Bronchial epithelial cell (primary cell): ENCODE results near the gene AKAP14. TPM values are rescaled to one million over a fixed set of nuclear protein-coding genes. Genes with fewer than 3 reads are reported as not detected.

Source experiments
- DNase-seq: peaks from one replicate; pipeline ENCODE4 v3.0.0-alpha.2; 2010; ENCODE audit warnings: low read depth
- FAIRE-seq: peaks from 2 replicates; lab custom pipeline; 2011; peaks lifted over from hg19 to GRCh38; lab: Jason Lieb, UNC
- H3K27me3 ChIP-seq: 2 replicates; pipeline ENCODE4 v1.5.1; 2011; ENCODE audit warnings: low read length; ENCODE audit not compliant: control insufficient read depth, insufficient read depth
- H3K36me3 ChIP-seq: 2 replicates; pipeline ENCODE4 v1.5.1; 2011; ENCODE audit warnings: low read length; ENCODE audit not compliant: control insufficient read depth, insufficient read depth
- H3K4me3 ChIP-seq: 2 replicates; pipeline ENCODE4 v1.5.1; 2011; ENCODE audit warnings: mild to moderate bottlenecking, low read depth, low read length, control low read depth
- CTCF ChIP-seq: IDR thresholded peaks from 2 replicates; pipeline ENCODE4 v1.5.1; 2011; ENCODE audit warnings: mild to moderate bottlenecking, moderate library complexity, low read length, control low read depth, inconsistent platforms; ENCODE audit not compliant: insufficient read depth, severe bottlenecking
- total RNA-seq: library from RNA; depleted of rRNA; stranded (reverse); fragments of >200 nt; gene quantifications from 2 replicates; pipeline ENCODE4 v1.2.1, GENCODE V29; 2014

Gene AKAP14
- total RNA-seq, result not detected in 2 replicates

GRCh38 chrX:119895843-119896326 lies at the start of gene AKAP14:
TSS of gene AKAP14 (plus strand) at chrX:119895893. CDS start at chrX:119903224, 7,331 bp downstream.
- DNase-seq (no peak), FAIRE-seq (no peak)
- H3K27me3 ChIP-seq, result no peaks in the 10 kb centered on the region
- TF ChIP-seq CTCF, result no peak
- no peak within 1 kb of the TSS for H3K4me3 ChIP-seq
- no peaks in the 10 kb centered on the region for H3K36me3 ChIP-seq

DNA sequence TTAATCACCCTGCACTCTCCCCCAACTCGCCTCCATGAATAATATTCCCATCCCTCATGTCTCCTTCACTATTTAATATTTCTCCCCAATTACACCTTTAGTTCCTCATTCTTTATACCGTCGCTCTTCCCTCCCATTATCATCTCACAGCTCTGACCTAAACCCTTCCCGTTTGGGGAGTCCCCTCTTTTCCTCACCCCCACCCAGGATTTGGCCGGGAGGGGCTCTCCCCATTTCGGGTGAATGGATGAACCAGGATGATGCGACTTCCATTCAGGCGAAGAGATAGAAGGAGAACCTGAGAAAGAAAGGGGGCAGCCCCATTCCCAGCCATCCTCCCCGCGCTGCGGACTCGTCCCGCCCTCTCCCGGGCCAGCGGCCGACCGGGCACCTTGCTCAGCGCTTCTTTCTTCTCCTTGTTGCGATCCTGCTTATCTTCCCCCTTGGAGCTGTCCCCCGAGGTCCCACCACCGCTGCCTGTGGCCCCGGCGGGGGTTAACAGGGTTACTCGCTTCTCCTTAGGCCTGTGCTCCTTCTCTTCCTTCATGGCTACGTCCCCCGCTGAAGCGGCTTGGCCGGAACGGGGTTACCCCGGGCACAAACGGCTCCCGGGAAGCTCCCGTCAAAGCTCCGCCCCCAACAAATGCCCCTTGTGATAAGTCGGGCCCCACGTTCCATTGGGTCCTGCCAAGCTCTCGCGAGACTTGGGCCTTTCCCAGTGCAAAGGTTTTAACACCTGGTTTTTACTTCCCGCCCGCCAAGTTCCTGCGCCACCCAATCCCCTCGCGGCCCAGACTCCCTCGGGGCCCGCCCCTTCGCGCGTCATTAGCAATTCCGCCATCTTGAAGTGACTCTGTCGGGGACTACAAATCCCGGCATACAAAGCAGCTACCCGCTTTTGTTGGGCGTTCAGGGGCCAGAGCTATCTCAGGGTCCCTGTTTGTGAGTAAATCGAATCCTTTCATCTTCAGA lies 43.0 kb upstream of the AKAP14 start, which contains the start of gene UPF3B:
Gene UPF3B, minus strand, starts transcription at position 582 of the 972 bp plus-strand sequence. Its CDS starts 35 bp downstream, at position 547.
- no peaks in the 10 kb centered on the region for H3K27me3 ChIP-seq
- H3K4me3 ChIP-seq, result peak within 1 kb of the TSS; percentile 51
- H3K36me3 ChIP-seq, result no peaks in the 10 kb centered on the region
- no peak for TF ChIP-seq CTCF
- peak; percentile 91 for DNase-seq
- no peak for FAIRE-seq

GRCh38 chrX:119853444-119853843 lies 42.2 kb upstream of the AKAP14 start:
- FAIRE-seq, result no peak
- TF ChIP-seq CTCF, result no peak

GRCh38 chrX:119870626-119871131 lies 25.0 kb upstream of the AKAP14 start:
- Histone ChIP-seq H3K4me3 (peak overlapping the region; percentile 60), H3K27me3 (no peaks in the 10 kb centered on the region), H3K36me3 (no peaks in the 10 kb centered on the region)
- no peak for DNase-seq
- no peak for FAIRE-seq
- TF ChIP-seq CTCF, result no peak

More at GRCh38 chrX:119853444-119853843, 42.2 kb upstream of the AKAP14 start:
- no peak for DNase-seq
- no peaks in the 10 kb centered on the region for H3K27me3 ChIP-seq
- peak overlapping the region; percentile 43 for H3K4me3 ChIP-seq
- no peaks in the 10 kb centered on the region for H3K36me3 ChIP-seq

GRCh38 chrX:119871245-119871598 lies 24.5 kb upstream of the AKAP14 start:
- Histone ChIP-seq H3K27me3 (no peaks in the 10 kb centered on the region), H3K36me3 (no peaks in the 10 kb centered on the region), H3K4me3 (peak overlapping the region; percentile 60)
- FAIRE-seq, result no peak
- no peak for TF ChIP-seq CTCF
- peak; percentile 8 for DNase-seq
